ENCODE measurements around the gene ADGRD1.
A peak's percentile ranks its signal among the peaks of the same experiment; 100 is the strongest.

The ADGRD1 gene

DNA sequence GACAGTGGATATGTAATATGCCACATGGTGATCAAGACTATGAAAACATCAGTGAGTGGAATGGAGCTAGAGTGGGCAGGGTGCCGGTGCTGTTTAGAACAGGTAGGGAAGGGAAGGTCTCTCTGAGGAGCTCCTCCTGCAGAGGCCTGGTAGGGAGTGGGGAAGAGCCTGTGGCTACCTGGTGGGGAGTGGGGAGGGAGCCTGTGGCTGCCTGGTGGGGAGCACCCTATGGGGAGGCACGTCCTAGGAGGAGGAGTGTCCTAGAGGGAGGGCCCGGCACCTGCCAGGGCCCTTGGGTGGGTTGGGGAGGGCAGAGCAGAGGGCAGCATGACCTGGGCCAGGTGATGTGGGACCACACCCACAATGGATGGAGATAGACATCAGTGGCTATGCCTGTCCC is 122.6 kb downstream of the ADGRD1 start:
- WGBS (ENCODE audit: extremely low coverage, insufficient coverage, insufficient read length): no CpG with 5 or more reads among the region's 3 CpGs
- Histone ChIP-seq H3K23ac (ENCODE audit: low read length) (no peak overlapping the region), H3K36me3 (ENCODE audit: control insufficient read depth in 1 of 2, insufficient read depth in 2 of 2, low read length in 2 of 2) (no peaks in the 10 kb centered on the region), H2BK12ac (ENCODE audit: low read length) (no peak overlapping the region), H3K14ac (ENCODE audit: low read length) (no peak overlapping the region), H3K27ac (ENCODE audit: low read depth, low read length) (no peak overlapping the region), H3K79me2 (ENCODE audit: control insufficient read depth, insufficient read depth, low read length, poor library complexity) (no peaks in the 10 kb centered on the region), H3K4me3 (ENCODE audit: low read depth, low read length) (no peak overlapping the region), H4K8ac (ENCODE audit: low read depth, low read length) (no peak overlapping the region), H2AFZ (ENCODE audit: insufficient read depth, low read length, poor library complexity) (no peak overlapping the region), H2BK5ac (ENCODE audit: low read depth, low read length, poor library complexity) (no peak overlapping the region), H3K4me1 (ENCODE audit: control insufficient read depth in 1 of 2, insufficient read depth in 2 of 2, low read length in 2 of 2) (no peaks in the 10 kb centered on the region), H3K4me2 (ENCODE audit: low read length) (no peak overlapping the region), H2BK120ac (ENCODE audit: insufficient read depth, low read length, poor library complexity) (no peak overlapping the region), H4K91ac (ENCODE audit: low read depth, low read length) (no peak overlapping the region), H3K9me3 (ENCODE audit: insufficient read depth, low read depth, low read length) (peaks cover 7% of the 10 kb centered on the region), H3K27me3 (ENCODE audit: insufficient read depth, low read length) (no peaks in the 10 kb centered on the region), H2AK5ac (ENCODE audit: low read length) (no peak overlapping the region), H3K18ac (ENCODE audit: low read length) (no peak overlapping the region), H3K9ac (ENCODE audit: low read length) (no peak overlapping the region), H3K4ac (ENCODE audit: low read depth, low read length) (no peak overlapping the region), H3K79me1 (ENCODE audit: low read length) (no peaks in the 10 kb centered on the region), H4K12ac (ENCODE audit: low read depth, low read length) (no peak overlapping the region)
- no peak for DNase-seq

DNA sequence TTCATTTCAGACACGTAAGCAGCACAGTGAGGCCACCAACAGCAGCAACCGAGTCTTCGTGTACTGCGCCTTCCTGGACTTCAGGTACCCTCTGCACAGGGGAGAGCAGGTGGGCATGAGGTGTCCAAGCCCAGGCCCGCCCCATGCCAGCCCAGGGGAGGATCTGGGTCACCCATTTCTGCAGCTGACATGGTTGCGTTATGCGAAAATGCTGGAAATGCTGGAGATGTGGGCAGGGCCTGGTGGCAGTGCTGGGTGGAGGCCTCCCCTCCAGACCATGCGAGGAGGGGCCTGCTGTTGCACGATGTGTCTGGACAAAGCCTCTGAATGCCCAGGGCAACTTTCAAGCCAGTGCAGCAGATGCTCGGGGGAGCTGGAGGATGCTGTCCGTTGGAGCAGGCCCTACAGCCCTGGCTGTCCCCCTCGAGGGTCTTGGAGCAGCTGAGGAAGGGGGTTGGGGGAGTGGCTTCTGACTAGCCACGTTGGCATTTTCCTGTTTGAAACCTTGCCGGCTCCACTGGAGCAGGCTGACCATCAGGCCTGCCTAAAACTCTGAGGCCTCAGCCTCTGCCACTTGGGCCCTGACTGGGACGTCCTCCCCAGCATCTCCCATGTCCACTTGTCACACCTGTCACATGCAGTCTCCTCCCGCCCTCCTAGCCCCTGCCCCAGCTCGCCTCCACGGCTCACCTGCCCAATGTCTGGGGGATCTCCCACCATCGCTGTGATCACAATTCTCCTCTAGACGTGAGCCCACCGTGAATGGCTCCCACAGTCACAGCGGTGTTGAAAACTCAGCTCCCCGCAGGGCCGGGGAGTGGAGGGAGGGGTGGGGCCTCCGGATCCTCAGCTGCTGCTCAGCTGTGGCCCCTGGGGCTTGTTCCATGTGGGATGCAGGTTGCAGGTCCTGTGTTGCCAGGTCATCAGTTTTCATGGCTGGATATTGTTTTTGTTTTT is 123.4 kb downstream of the ADGRD1 start:
- Histone ChIP-seq H3K9me3 (ENCODE audit: insufficient read depth, low read depth, low read length) (peaks cover 7% of the 10 kb centered on the region), H2AFZ (ENCODE audit: insufficient read depth, low read length, poor library complexity) (no peak overlapping the region), H2AK5ac (ENCODE audit: low read length) (no peak overlapping the region), H4K12ac (ENCODE audit: low read depth, low read length) (no peak overlapping the region), H3K27ac (ENCODE audit: low read depth, low read length) (no peak overlapping the region), H2BK5ac (ENCODE audit: low read depth, low read length, poor library complexity) (no peak overlapping the region), H3K4me1 (ENCODE audit: control insufficient read depth in 1 of 2, insufficient read depth in 2 of 2, low read length in 2 of 2) (no peaks in the 10 kb centered on the region), H4K91ac (ENCODE audit: low read depth, low read length) (no peak overlapping the region), H3K9ac (ENCODE audit: low read length) (no peak overlapping the region), H2BK12ac (ENCODE audit: low read length) (no peak overlapping the region), H3K4me2 (ENCODE audit: low read length) (no peak overlapping the region), H4K8ac (ENCODE audit: low read depth, low read length) (no peak overlapping the region), H3K79me1 (ENCODE audit: low read length) (no peaks in the 10 kb centered on the region), H3K4me3 (ENCODE audit: low read depth, low read length) (no peak overlapping the region), H3K36me3 (ENCODE audit: control insufficient read depth in 1 of 2, insufficient read depth in 2 of 2, low read length in 2 of 2) (no peaks in the 10 kb centered on the region), H3K79me2 (ENCODE audit: control insufficient read depth, insufficient read depth, low read length, poor library complexity) (no peaks in the 10 kb centered on the region), H3K27me3 (ENCODE audit: insufficient read depth, low read length) (no peaks in the 10 kb centered on the region), H3K4ac (ENCODE audit: low read depth, low read length) (no peak overlapping the region), H3K23ac (ENCODE audit: low read length) (no peak overlapping the region), H3K14ac (ENCODE audit: low read length) (no peak overlapping the region), H3K18ac (ENCODE audit: low read length) (no peak overlapping the region), H2BK120ac (ENCODE audit: insufficient read depth, low read length, poor library complexity) (no peak overlapping the region)
- DNase-seq: peak in 1 of 2 donors; percentile 4
- no CpG with 5 or more reads among the region's 25 CpGs for WGBS (ENCODE audit: extremely low coverage, insufficient coverage, insufficient read length)

DNA sequence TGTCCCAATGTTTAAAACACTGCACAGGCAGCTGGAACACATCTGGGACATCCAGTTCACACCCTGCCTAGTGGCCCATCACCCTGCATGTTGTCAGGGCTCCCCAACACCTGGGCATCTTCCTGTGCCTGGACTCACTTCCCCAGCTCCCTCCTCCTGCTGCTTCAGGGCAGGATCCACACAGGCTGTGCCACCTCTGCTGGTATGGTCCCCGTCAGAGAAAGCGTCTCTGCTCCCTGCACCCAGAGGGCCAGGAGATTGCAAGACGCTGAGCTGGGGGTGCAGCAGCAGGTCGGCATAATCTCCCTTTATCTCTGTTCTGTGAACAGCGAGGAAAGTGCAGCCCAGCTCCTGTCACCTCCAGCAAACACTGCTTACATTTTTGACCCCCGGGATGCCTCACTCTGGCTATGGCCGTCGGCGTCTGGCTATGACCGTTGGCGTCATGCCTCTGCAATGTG is 124.3 kb downstream of the ADGRD1 start:
- no peaks in the 10 kb centered on the region for H3K79me1 ChIP-seq (ENCODE audit: low read length)
- H3K18ac ChIP-seq (ENCODE audit: low read length): no peak overlapping the region
- no peak overlapping the region for H2AFZ ChIP-seq (ENCODE audit: insufficient read depth, low read length, poor library complexity)
- DNase-seq: peak in 1 of 2 donors; percentile 42
- no peak overlapping the region for H2AK5ac ChIP-seq (ENCODE audit: low read length)
- no CpG with 5 or more reads among the region's 11 CpGs for WGBS (ENCODE audit: extremely low coverage, insufficient coverage, insufficient read length)
- no peaks in the 10 kb centered on the region for H3K36me3 ChIP-seq (ENCODE audit: control insufficient read depth in 1 of 2, insufficient read depth in 2 of 2, low read length in 2 of 2)
- H3K4me1 ChIP-seq (ENCODE audit: control insufficient read depth in 1 of 2, insufficient read depth in 2 of 2, low read length in 2 of 2): no peaks in the 10 kb centered on the region
- H3K9me3 ChIP-seq (ENCODE audit: insufficient read depth, low read depth, low read length): peaks cover 3% of the 10 kb centered on the region
- H4K12ac ChIP-seq (ENCODE audit: low read depth, low read length): no peak overlapping the region
- H2BK12ac ChIP-seq (ENCODE audit: low read length): no peak overlapping the region
- no peak overlapping the region for H4K8ac ChIP-seq (ENCODE audit: low read depth, low read length)
- H3K79me2 ChIP-seq (ENCODE audit: control insufficient read depth, insufficient read depth, low read length, poor library complexity): no peaks in the 10 kb centered on the region
- H3K9ac ChIP-seq (ENCODE audit: low read length): no peak overlapping the region
- H2BK120ac ChIP-seq (ENCODE audit: insufficient read depth, low read length, poor library complexity): no peak overlapping the region
- no peak overlapping the region for H2BK5ac ChIP-seq (ENCODE audit: low read depth, low read length, poor library complexity)
- no peak overlapping the region for H4K91ac ChIP-seq (ENCODE audit: low read depth, low read length)
- no peak overlapping the region for H3K4me2 ChIP-seq (ENCODE audit: low read length)
- no peak overlapping the region for H3K4ac ChIP-seq (ENCODE audit: low read depth, low read length)
- no peaks in the 10 kb centered on the region for H3K27me3 ChIP-seq (ENCODE audit: insufficient read depth, low read length)
- H3K14ac ChIP-seq (ENCODE audit: low read length): no peak overlapping the region
- H3K23ac ChIP-seq (ENCODE audit: low read length): no peak overlapping the region
- no peak overlapping the region for H3K27ac ChIP-seq (ENCODE audit: low read depth, low read length)
- no peak overlapping the region for H3K4me3 ChIP-seq (ENCODE audit: low read depth, low read length)

DNA sequence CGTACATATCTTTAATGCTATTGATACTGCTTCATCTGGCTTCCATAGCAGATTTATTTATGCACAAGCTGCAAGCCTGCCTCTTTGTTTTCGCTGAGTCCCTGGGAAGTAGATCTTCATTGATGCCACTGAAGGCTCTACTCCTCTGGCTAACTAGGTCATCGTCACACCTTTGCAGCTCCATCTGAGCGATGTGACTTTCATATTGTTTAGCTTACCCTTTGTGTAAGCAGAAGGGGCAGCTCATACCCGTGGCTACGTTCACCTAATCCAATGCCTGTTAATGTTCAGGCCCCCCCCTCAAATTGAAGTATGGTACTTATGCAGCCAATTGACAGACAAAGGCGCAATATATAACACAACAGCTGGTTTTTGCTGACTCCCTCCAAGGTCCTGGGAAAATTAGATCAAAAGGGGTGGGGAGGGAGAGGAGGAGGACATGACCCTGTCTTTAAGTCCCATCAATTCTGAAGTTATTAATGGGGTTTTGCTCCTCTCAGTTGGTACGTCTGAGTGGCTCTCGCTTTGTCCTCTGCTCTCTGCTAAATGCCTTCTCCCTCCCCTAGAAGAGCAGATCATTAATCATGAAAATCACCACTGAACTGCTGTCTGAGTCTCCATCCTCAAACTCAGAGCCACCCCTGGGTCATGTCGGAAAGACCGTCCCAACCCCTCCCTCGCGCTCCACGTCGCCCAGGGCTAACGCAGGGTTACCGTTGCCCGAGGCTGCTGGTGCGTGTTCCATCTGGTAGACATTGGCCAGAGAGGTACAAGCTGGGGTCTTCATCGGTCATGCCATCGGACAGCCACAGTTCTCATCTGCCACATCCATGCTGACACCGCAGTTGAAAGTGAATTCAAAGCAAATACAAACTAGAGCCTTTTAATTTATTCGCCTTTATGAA is 128.8 kb downstream of the ADGRD1 start:
- Histone ChIP-seq H3K27ac (ENCODE audit: low read depth, low read length) (no peak overlapping the region), H3K4me3 (ENCODE audit: low read depth, low read length) (no peak overlapping the region), H3K36me3 (ENCODE audit: control insufficient read depth in 1 of 2, insufficient read depth in 2 of 2, low read length in 2 of 2) (no peaks in the 10 kb centered on the region), H4K91ac (ENCODE audit: low read depth, low read length) (no peak overlapping the region), H3K4ac (ENCODE audit: low read depth, low read length) (no peak overlapping the region), H2BK5ac (ENCODE audit: low read depth, low read length, poor library complexity) (no peak overlapping the region), H3K4me2 (ENCODE audit: low read length) (no peak overlapping the region), H3K27me3 (ENCODE audit: insufficient read depth, low read length) (no peaks in the 10 kb centered on the region), H3K79me2 (ENCODE audit: control insufficient read depth, insufficient read depth, low read length, poor library complexity) (no peaks in the 10 kb centered on the region), H3K9ac (ENCODE audit: low read length) (no peak overlapping the region), H3K14ac (ENCODE audit: low read length) (no peak overlapping the region), H4K8ac (ENCODE audit: low read depth, low read length) (no peak overlapping the region), H4K12ac (ENCODE audit: low read depth, low read length) (no peak overlapping the region), H2BK12ac (ENCODE audit: low read length) (no peak overlapping the region), H2AK5ac (ENCODE audit: low read length) (no peak overlapping the region), H3K79me1 (ENCODE audit: low read length) (no peaks in the 10 kb centered on the region), H2AFZ (ENCODE audit: insufficient read depth, low read length, poor library complexity) (no peak overlapping the region), H3K9me3 (ENCODE audit: insufficient read depth, low read depth, low read length) (no peaks in the 10 kb centered on the region), H3K18ac (ENCODE audit: low read length) (no peak overlapping the region), H3K4me1 (ENCODE audit: control insufficient read depth in 1 of 2, insufficient read depth in 2 of 2, low read length in 2 of 2) (no peaks in the 10 kb centered on the region), H3K23ac (ENCODE audit: low read length) (no peak overlapping the region), H2BK120ac (ENCODE audit: insufficient read depth, low read length, poor library complexity) (no peak overlapping the region)
- no peak for DNase-seq
- WGBS (ENCODE audit: extremely low coverage, insufficient coverage, insufficient read length): no CpG with 5 or more reads among the region's 23 CpGs

Data from trophoblast cell (in vitro differentiated cells and primary cell).